ENCODE measurements around the gene MMS19. TPM values are rescaled to one million over a fixed set of nuclear protein-coding genes. Genes with fewer than 3 reads are reported as not detected.
A peak's percentile ranks its signal among the peaks of the same experiment; 100 is the strongest.

Gene MMS19
- total RNA-seq, 4 donors from 2014 or later, result 62.8 to 116 (median 106) TPM

- Histone ChIP-seq H3K36me3 (peaks cover 0 to 7% (median 1%) of the 10 kb centered on the region in 4 donors), H3K27ac (no peak overlapping the region)
- in situ Hi-C loops (cut with MboI; ENCODE audit: low pct_ligation_motif_present in 1 of 4, low pct_unique_long_range_greater_than_20kb in 1 of 4, low sequenced_read_pairs in 3 of 4), result no loop called here
Measured at GRCh38 chr10:97451605-97452004, 46.6 kb downstream of the MMS19 start.

DNA sequence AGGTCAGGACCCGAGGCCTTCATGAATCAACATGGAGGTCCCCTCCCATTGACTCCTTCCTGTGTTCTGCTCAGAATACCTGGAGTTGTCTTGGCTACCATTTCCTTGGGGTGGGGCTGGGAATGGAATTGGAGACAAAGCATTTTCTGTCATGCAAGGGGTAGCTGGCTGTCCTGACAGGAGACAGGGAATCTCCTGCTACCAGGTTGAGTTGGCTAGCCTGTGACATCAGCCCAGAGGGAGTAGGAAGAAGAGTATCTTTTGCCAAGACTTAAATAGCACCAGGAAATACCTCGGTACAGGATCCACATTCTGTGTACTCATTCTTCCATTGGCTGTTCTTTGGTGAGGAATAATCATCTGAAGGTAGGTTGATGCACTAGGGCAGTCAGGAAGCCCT is 47.4 kb downstream of the MMS19 start:
- Histone ChIP-seq H3K4me3 (no peak overlapping the region), H3K4me1 (peaks cover 0 to 20% (median 14%) of the 10 kb centered on the region in 4 donors), H3K9me3 (no peaks in the 10 kb centered on the region), H3K27me3 (no peaks in the 10 kb centered on the region), H3K27ac (no peak overlapping the region), H3K36me3 (peaks cover 0 to 3% (median 1%) of the 10 kb centered on the region in 4 donors)
- in situ Hi-C loops (cut with MboI; ENCODE audit: low pct_ligation_motif_present in 1 of 4, low pct_unique_long_range_greater_than_20kb in 1 of 4, low sequenced_read_pairs in 3 of 4) (no loop called here), intact Hi-C loops (cut with DNase I; ENCODE audit: low total_unique reads) (no loop called here)
- WGBS, 2 donors (ENCODE audit: low coverage in 1 of 2), result 79% methylated on average over 2 of the region's 2 CpGs; no CpG with 5 or more reads in 1 of the 2 donors
- no peak for DNase-seq
- TF ChIP-seq EP300 (IDR thresholded peaks at IDR 0.05; ENCODE audit: low read depth), result no peak
- TF ChIP-seq CTCF (IDR thresholded peaks at IDR 0.05), result no peak
- TF ChIP-seq POLR2AphosphoS5 (IDR thresholded peaks at IDR 0.05), result no peak
- no peak for TF ChIP-seq POLR2A (IDR thresholded peaks at IDR 0.05)

More at GRCh38 chr10:97451605-97452004, 46.6 kb downstream of the MMS19 start:
- Histone ChIP-seq H3K4me3 (no peak overlapping the region), H3K4me1 (peaks cover 0 to 19% (median 12%) of the 10 kb centered on the region in 4 donors), H3K9me3 (no peaks in the 10 kb centered on the region), H3K27me3 (no peaks in the 10 kb centered on the region)
- DNase-seq, result no peak
- TF ChIP-seq EP300 (IDR thresholded peaks at IDR 0.05; ENCODE audit: low read depth) (no peak), POLR2AphosphoS5 (IDR thresholded peaks at IDR 0.05) (no peak), POLR2A (IDR thresholded peaks at IDR 0.05) (no peak), CTCF (IDR thresholded peaks at IDR 0.05) (no peak)
- 98% methylated on average over 11 of the region's 17 CpGs; no CpG with 5 or more reads in 1 of the 2 donors for WGBS, 2 donors (ENCODE audit: low coverage in 1 of 2)
- intact Hi-C loops (cut with DNase I; ENCODE audit: low total_unique reads), result no loop called here

DNA sequence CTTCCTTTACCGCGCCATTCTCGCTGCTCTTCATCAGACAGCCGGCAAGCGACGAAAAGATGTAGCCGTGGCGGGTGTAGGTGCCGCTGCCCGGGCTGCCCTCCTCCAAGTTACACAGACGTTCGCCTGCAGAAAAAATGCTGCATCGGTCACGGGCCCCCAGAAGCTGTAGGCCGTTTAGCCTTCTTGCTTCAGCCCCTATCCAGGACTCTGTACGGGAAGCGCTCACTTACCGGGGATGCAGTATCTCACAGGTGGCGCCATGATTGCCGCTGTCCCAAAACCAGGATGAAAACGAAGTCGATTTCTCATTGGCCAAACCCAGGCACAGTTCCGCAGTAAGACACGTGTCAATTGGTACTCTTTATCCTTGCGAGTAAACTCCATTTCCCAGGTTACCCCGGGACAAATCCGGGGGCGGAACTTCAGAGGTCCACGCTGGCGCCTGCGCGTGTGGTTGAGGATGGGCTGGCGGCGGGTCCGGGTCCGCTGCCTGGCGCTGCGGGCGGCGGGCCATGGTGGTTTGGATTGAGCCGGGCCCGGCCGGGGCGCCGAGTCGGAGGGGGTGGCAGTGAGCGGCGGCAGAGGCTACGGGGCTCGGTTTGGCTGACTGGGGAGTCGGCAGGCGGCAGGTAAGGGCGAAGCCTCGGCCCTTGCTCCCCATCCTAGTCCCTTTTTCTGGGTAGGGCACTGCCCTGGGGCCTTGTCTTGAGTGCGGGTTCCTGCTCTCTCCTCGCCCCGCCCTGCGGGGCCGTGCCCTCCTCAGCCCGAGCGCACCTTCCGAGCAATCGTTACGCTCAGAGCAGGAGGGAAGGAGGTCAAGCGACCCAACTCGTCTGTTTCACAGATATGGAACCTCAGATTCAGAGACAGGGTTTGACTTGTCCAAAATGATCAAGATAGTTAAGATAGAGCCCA is 52.2 kb downstream of the MMS19 start, which contains the start of the genes EXOSC1 and ZDHHC16:
EXOSC1 (minus strand) TSS at position 285 of the 918 bp plus-strand sequence; CDS start at position 264, 21 bp downstream.
ZDHHC16 (plus strand) TSS at position 454 of the 918 bp plus-strand sequence. CDS start 5,501 bp downstream, outside the sequence.
- WGBS, 2 donors (ENCODE audit: low coverage in 1 of 2), result 0% methylated on average over 42 of the region's 66 CpGs; no CpG with 5 or more reads in 1 of the 2 donors
- H3K27ac ChIP-seq, result peak within 1 kb of the TSS; percentile 73 to 85 (median 82)
- H3K4me1 ChIP-seq, result peaks cover 10 to 30% (median 21%) of the 10 kb centered on the region in 4 donors
- H3K36me3 ChIP-seq, result peaks cover 0 to 3% (median 1%) of the 10 kb centered on the region in 4 donors
- in situ Hi-C loops (cut with MboI; ENCODE audit: low pct_ligation_motif_present in 1 of 4, low pct_unique_long_range_greater_than_20kb in 1 of 4, low sequenced_read_pairs in 3 of 4), result no loop called here
- intact Hi-C loops (cut with DNase I; ENCODE audit: low total_unique reads), result no loop called here
- TF ChIP-seq POLR2AphosphoS5 (IDR thresholded peaks at IDR 0.05) (peak; percentile 74 to 87 (median 84)), EP300 (IDR thresholded peaks at IDR 0.05; ENCODE audit: low read depth) (no peak), POLR2A (IDR thresholded peaks at IDR 0.05) (peak; percentile 72), CTCF (IDR thresholded peaks at IDR 0.05) (no peak)
- H3K4me3 ChIP-seq, result peak within 1 kb of the TSS; percentile 59 to 93 (median 83)
- H3K9me3 ChIP-seq, result no peaks in the 10 kb centered on the region
- DNase-seq, result peak; percentile 93
- H3K27me3 ChIP-seq, result no peaks in the 10 kb centered on the region

- 1 to 20% methylated on average over 1 to 13 of the region's 13 CpGs for whole genome bisulfite sequencing, 2 donors (ENCODE audit: low coverage in 1 of 2)
- no peak for DNase-seq
- Histone ChIP-seq H3K4me1 (peaks cover 10 to 30% (median 21%) of the 10 kb centered on the region in 4 donors), H3K27ac (peak overlapping the region; percentile 73 to 85 (median 82)), H3K9me3 (no peaks in the 10 kb centered on the region), H3K4me3 (peak overlapping the region; percentile 59 to 93 (median 83)), H3K36me3 (peaks cover 0 to 10% (median 4%) of the 10 kb centered on the region in 4 donors), H3K27me3 (no peaks in the 10 kb centered on the region)
- in situ Hi-C loops (cut with MboI; ENCODE audit: low pct_ligation_motif_present in 1 of 4, low pct_unique_long_range_greater_than_20kb in 1 of 4, low sequenced_read_pairs in 3 of 4) (no loop called here), intact Hi-C loops (cut with DNase I; ENCODE audit: low total_unique reads) (no loop called here)
- TF ChIP-seq POLR2A (IDR thresholded peaks at IDR 0.05), result no peak
- no peak for TF ChIP-seq CTCF (IDR thresholded peaks at IDR 0.05)
- no peak for TF ChIP-seq EP300 (IDR thresholded peaks at IDR 0.05; ENCODE audit: low read depth)
- TF ChIP-seq POLR2AphosphoS5 (IDR thresholded peaks at IDR 0.05), result no peak
Measured at GRCh38 chr10:97445357-97445721, 52.9 kb downstream of the MMS19 start.

All from transverse colon (tissue), 4 donors.